K562 (cell line): ENCODE results near the gene MTHFR. TPM values are rescaled to one million over a fixed set of nuclear protein-coding genes. Genes with fewer than 3 reads are reported as not detected.

Source experiments
- ASH1L ChIP-seq: fragments of 450-650 bp; IDR thresholded peaks from 2 replicates; pipeline ENCODE4 v1.6.1; 2018; ENCODE audit warnings: borderline replicate concordance, mild to moderate bottlenecking, low read depth; ENCODE audit not compliant: partially characterized antibody
- CBX3 ChIP-seq, 2 experiments: IDR thresholded peaks; 1 replicate in 1 of 2; 2 replicates in 1 of 2; pipeline ENCODE4 v1.6.1; 2012; ENCODE audit warnings: inconsistent platforms in 2 of 2, low read length in 2 of 2, borderline replicate concordance in 1 of 2, control low read depth in 1 of 2
- DMBX1 ChIP-seq: fragments of 250-450 bp; sonication (Bioruptor Pico); IDR thresholded peaks from 2 replicates; pipeline ENCODE4 v1.8.0; 2022; ENCODE audit warnings: inconsistent platforms, mild to moderate bottlenecking, moderate library complexity, borderline replicate concordance
- FIP1L1 ChIP-seq: fragments of 200-400 bp; formaldehyde crosslinking; IDR thresholded peaks from 2 replicates; pipeline ENCODE4 v1.6.1; 2018; ENCODE audit warnings: mild to moderate bottlenecking, low read depth, low read length; ENCODE audit not compliant: poor library complexity, severe bottlenecking
- HDAC2 ChIP-seq: fragments of 450-650 bp; IDR thresholded peaks from 2 replicates; pipeline ENCODE4 v1.6.1; 2016; ENCODE audit warnings: mild to moderate bottlenecking
- IFI16 ChIP-seq: fragments of 250-450 bp; sonication (Bioruptor Pico); IDR thresholded peaks from 2 replicates; pipeline ENCODE4 v2.1.2; 2022; ENCODE audit warnings: mild to moderate bottlenecking, inconsistent platforms
- MCM3 ChIP-seq: fragments of 450-650 bp; IDR thresholded peaks from 2 replicates; pipeline ENCODE4 v1.6.1; 2016
- MCM7 ChIP-seq, 2 experiments: fragments of 450-650 bp; IDR thresholded peaks; 2 replicates each; pipeline ENCODE4 v1.6.1; 2016 to 2018
- MYNN ChIP-seq, 2 experiments: sonication (generic); formaldehyde crosslinking in 1 of 2; IDR thresholded peaks; 2 replicates each; pipeline versions ENCODE4 v1.5.0 to v1.6.1; 2016 to 2020; ENCODE audit warnings: antibody characterized with exemption in 1 of 2, missing genetic modification reagents in 1 of 2
- POLR2AphosphoS2 ChIP-seq: IDR thresholded peaks from 2 replicates; pipeline ENCODE4 v1.6.1; 2012; ENCODE audit warnings: low read length, improper control_type of control experiment
- PURB ChIP-seq: sonication (generic); formaldehyde crosslinking; IDR thresholded peaks from 2 replicates; pipeline ENCODE4 v1.9.0; 2021; ENCODE audit warnings: low read depth, mild to moderate bottlenecking, missing genetic modification reagents
- SAFB2 ChIP-seq: fragments of 200-400 bp; formaldehyde crosslinking; IDR thresholded peaks from 2 replicates; pipeline ENCODE4 v1.6.1; 2018; ENCODE audit warnings: borderline replicate concordance, low read length, low read depth, moderate library complexity; ENCODE audit not compliant: severe bottlenecking
- STAT5A ChIP-seq: IDR thresholded peaks from 2 replicates; pipeline ENCODE4 v1.6.1; 2012; ENCODE audit warnings: low read length, inconsistent platforms, borderline replicate concordance
- TAF7 ChIP-seq: fragments of 450-650 bp; IDR thresholded peaks from 2 replicates; pipeline ENCODE4 v1.6.1; 2016; ENCODE audit warnings: missing genetic modification characterization, missing compliant biosample characterization
- ZBED1 ChIP-seq: IDR thresholded peaks from 2 replicates; pipeline ENCODE4 v1.6.1; 2014
- ZNF239 ChIP-seq: fragments of 250-450 bp; sonication (Bioruptor Pico); IDR thresholded peaks from 2 replicates; pipeline ENCODE4 v1.4.0; 2020; ENCODE audit warnings: mild to moderate bottlenecking
- ZNF274 ChIP-seq: IDR thresholded peaks from 2 replicates; pipeline ENCODE4 v1.6.1; 2011; ENCODE audit warnings: low read depth, mild to moderate bottlenecking, low read length, moderate library complexity, borderline replicate concordance
- polyA plus RNA-seq, 8 experiments: library from polyadenylated mRNA; depleted of rRNA in 4 of 8; stranded (reverse) in 5 of 8; unstranded in 3 of 8; fragments of >200 nt; fragmentation: Nextera tagmentation in 2 of 8; fragmentation: Illumina TruSeq in 1 of 8; extraction: Ambion mirVana in 2 of 8; extraction: Trizol in 1 of 8; gene quantifications; 2 replicates each; pipeline versions ENCODE4 v1.2.1 to v1.2.3, GENCODE V29; 2011 to 2014; ENCODE audit warnings: inconsistent platforms in 1 of 8, missing spikeins in 1 of 8
- total RNA-seq, 7 experiments: library from RNA; depleted of rRNA in 6 of 7; stranded (reverse); fragments of >200 nt in 6 of 7; fragmentation: Illumina TruSeq in 2 of 7; extraction: Trizol in 2 of 7; gene quantifications; 2 replicates each; pipeline versions ENCODE4 v1.2.1 to v1.2.3, GENCODE V29; 2011 to 2021; ENCODE audit warnings: low replicate concordance in 1 of 7
- TF ChIP-seq, protein P1 (sequence below), 2 experiments: fragments of 450-650 bp in 1 of 2; sonication (generic) in 1 of 2; formaldehyde crosslinking in 1 of 2; IDR thresholded peaks in 1 of 2; conservative IDR thresholded peaks in 1 of 2; 2 replicates each; pipeline versions ENCODE4 v1.6.1 to v1.8.1; 2016 to 2023; ENCODE audit warnings: mild to moderate bottlenecking in 2 of 2, moderate library complexity in 2 of 2, inconsistent platforms in 1 of 2, missing genetic modification reagents in 1 of 2
- TF ChIP-seq, protein P2 (sequence below), 2 experiments: fragments of 450-650 bp; IDR thresholded peaks; 2 replicates each; pipeline ENCODE4 v1.6.1; 2016
- TF ChIP-seq, protein P3 (sequence below): fragments of 450-650 bp; formaldehyde crosslinking; IDR thresholded peaks from 2 replicates; pipeline ENCODE4 v1.4.0; 2020; ENCODE audit warnings: mild to moderate bottlenecking
- TF ChIP-seq, protein P4 (sequence below), 2 experiments: IDR thresholded peaks; 2 replicates each; pipeline ENCODE4 v1.6.1; 2011; ENCODE audit warnings: borderline replicate concordance in 1 of 2, control low read depth in 1 of 2, low read depth in 1 of 2, low read length in 1 of 2, mild to moderate bottlenecking in 1 of 2, mixed read lengths in 1 of 2, moderate library complexity in 1 of 2; ENCODE audit not compliant: insufficient read depth in 1 of 2, insufficient read length in 1 of 2, poor library complexity in 1 of 2, severe bottlenecking in 1 of 2; ENCODE audit errors: extremely low read depth in 1 of 2
- TF ChIP-seq, protein P5 (sequence below): fragments of 250-450 bp; sonication (Bioruptor Pico); IDR thresholded peaks from 2 replicates; pipeline ENCODE4 v1.8.0; 2021; ENCODE audit warnings: moderate library complexity, mild to moderate bottlenecking, inconsistent platforms

Gene MTHFR
- total and polyA plus RNA-seq, 9 of the 15 experiments (the other 6 are each of a cell fraction or from before 2014, with no cell fraction given) = 5.0 to 104 (median 62.6) TPM

DNA sequence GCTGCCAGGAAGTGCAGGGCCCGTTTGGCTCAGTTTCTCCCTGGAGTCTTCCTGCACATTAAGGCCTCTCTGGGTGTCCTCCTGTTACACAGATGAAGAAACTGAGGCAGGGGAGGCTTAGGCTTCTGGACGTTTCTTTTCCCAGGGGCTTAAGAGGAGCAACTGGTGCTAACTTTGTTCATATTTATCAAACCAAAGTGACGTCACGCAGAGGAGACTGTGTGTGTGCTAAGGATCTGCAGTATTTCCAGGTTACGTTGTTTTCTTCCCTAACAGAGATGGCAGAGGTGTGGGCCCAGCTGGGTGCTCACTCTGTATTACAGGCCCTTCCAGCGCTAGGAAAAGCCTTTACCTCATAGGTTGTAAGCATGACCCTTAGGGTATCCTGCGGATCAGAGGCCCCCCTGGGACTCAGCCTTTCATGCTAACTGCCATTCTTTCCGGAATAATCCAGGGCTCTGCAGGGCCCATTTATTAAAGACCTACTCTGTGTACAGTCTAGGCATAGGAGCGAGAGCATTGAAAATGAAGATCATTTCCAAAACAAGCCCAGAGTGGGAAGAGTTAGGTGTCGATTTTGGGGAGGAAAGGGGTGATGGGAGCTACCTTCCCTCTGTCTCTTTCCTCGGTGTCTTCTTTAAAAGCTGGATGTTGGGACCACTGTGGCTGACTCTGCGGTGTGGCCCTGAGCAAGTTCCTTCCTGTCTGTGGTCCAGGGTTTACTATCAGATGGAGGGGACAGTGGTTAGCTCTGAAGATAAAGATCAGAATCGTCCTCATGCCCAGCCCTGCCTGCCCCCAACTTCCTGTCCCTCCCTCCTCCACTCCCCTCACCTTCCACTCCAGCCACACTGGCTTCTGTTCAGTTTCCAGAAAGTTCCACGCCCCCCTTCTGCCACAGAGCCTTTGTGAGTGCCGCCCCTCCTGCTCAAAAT, 65.2 kb downstream of the MTHFR start (continued):
- TF ChIP-seq ZNF274 (no peak), ZBED1 (no peak; the same call in 1 of the 2 replicates), STAT5A (no peak), TAF7 (tag) (no peak), HDAC2 (0 out of 2 replicates have a peak, but pooled peaks have one; percentile 24), POLR2AphosphoS2 (no peak), IFI16 (CRISPR knock-in tag) (no peak), CBX3 (IDR thresholded peaks at IDR 0.05; ENCODE audit: borderline replicate concordance in 1 of 2, low read length in 2 of 2) (no peak), FIP1L1 (no peak), ASH1L (no peak), PURB (CRISPR knock-in tag) (no peak), DMBX1 (CRISPR knock-in tag) (no peak; the same call in 1 of the 2 replicates), MCM3 (no peak), ZNF239 (CRISPR knock-in tag) (no peak), MYNN (IDR thresholded peaks at IDR 0.05) (peak; percentile 36; the same call in 1 of the 2 replicates), MYNN (CRISPR knock-in tag; IDR thresholded peaks at IDR 0.05) (no peak), SAFB2 (no peak), MCM7 (IDR thresholded peaks at IDR 0.05) (no peak)
- TF ChIP-seq, protein P1, sequence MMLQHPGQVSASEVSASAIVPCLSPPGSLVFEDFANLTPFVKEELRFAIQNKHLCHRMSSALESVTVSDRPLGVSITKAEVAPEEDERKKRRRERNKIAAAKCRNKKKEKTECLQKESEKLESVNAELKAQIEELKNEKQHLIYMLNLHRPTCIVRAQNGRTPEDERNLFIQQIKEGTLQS (IDR thresholded peaks at IDR 0.05) = peak; percentile 84
- TF ChIP-seq, protein P1 (CRISPR knock-in tag; conservative IDR thresholded peaks at IDR 0.05) = no peak
- TF ChIP-seq, protein P2, sequence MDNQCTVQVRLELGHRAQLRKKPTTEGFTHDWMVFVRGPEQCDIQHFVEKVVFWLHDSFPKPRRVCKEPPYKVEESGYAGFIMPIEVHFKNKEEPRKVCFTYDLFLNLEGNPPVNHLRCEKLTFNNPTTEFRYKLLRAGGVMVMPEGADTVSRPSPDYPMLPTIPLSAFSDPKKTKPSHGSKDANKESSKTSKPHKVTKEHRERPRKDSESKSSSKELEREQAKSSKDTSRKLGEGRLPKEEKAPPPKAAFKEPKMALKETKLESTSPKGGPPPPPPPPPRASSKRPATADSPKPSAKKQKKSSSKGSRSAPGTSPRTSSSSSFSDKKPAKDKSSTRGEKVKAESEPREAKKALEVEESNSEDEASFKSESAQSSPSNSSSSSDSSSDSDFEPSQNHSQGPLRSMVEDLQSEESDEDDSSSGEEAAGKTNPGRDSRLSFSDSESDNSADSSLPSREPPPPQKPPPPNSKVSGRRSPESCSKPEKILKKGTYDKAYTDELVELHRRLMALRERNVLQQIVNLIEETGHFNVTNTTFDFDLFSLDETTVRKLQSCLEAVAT (IDR thresholded peaks at IDR 0.05) = peak in 1 of 2 experiments; percentile 63; a peak in 1 of 4 replicates
- TF ChIP-seq, protein P3, sequence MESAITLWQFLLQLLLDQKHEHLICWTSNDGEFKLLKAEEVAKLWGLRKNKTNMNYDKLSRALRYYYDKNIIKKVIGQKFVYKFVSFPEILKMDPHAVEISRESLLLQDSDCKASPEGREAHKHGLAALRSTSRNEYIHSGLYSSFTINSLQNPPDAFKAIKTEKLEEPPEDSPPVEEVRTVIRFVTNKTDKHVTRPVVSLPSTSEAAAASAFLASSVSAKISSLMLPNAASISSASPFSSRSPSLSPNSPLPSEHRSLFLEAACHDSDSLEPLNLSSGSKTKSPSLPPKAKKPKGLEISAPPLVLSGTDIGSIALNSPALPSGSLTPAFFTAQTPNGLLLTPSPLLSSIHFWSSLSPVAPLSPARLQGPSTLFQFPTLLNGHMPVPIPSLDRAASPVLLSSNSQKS (CRISPR knock-in tag) = no peak
- TF ChIP-seq, protein P4, sequence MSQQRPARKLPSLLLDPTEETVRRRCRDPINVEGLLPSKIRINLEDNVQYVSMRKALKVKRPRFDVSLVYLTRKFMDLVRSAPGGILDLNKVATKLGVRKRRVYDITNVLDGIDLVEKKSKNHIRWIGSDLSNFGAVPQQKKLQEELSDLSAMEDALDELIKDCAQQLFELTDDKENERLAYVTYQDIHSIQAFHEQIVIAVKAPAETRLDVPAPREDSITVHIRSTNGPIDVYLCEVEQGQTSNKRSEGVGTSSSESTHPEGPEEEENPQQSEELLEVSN (IDR thresholded peaks at IDR 0.05; ENCODE audit: borderline replicate concordance in 1 of 2, extremely low read depth in 1 of 2, insufficient read depth in 1 of 2, insufficient read length in 1 of 2, low read depth in 1 of 2, low read length in 1 of 2, poor library complexity in 1 of 2, severe bottlenecking in 1 of 2) = no peak
- TF ChIP-seq, protein P5, sequence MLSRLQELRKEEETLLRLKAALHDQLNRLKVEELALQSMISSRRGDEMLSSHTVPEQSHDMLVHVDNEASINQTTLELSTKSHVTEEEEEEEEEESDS = no peak
